GM21723 (cell line): ENCODE measurements around the gene LYPD1.

Experiments used
- ATAC-seq: cut with Tn5 transposase; IDR thresholded peaks from one replicate; pipeline ENCODE4 v1.9.1; 2021; ENCODE audit warnings: mild to moderate bottlenecking, moderate library complexity; ENCODE audit not compliant: unreplicated experiment

The LYPD1 gene

GRCh38 chr2:132599556-132599955 lies 70.4 kb downstream of the LYPD1 start:
- ATAC-seq = no peak

GRCh38 chr2:132598536-132598935 lies 71.5 kb downstream of the LYPD1 start:
- no peak for ATAC-seq

GRCh38 chr2:132597831-132598230 lies 72.2 kb downstream of the LYPD1 start:
- no peak for ATAC-seq

GRCh38 chr2:132597166-132597565 lies 72.8 kb downstream of the LYPD1 start:
- ATAC-seq = no peak

GRCh38 chr2:132595693-132596092 lies 74.3 kb downstream of the LYPD1 start:
- no peak for ATAC-seq

- no peak for ATAC-seq
Measured at GRCh38 chr2:132595186-132595585, 74.8 kb downstream of the LYPD1 start.
